Upper lobe of left lung (tissue), 6 donors: Measurements from ENCODE around the gene SIK3. TPM values are rescaled to one million over a fixed set of nuclear protein-coding genes. Genes with fewer than 3 reads are reported as not detected.

ENCODE experiments used
- ATAC-seq, 2 donors: fragments of 200-7000 bp; cut with Tn5 transposase; one replicate each; pipeline ENCODE4 v1.9.1; 2022; ENCODE audit warnings: mild to moderate bottlenecking in 2 of 2, moderate library complexity in 2 of 2; ENCODE audit not compliant: low FRiP score in 2 of 2
- DNase-seq, 2 donors: peaks; one replicate each; pipeline ENCODE4 v3.0.0-alpha.2; 2019 to 2020
- H3K27ac ChIP-seq, 4 donors: fragments of 200-600 bp; sonication (generic); one replicate each; pipeline ENCODE4 v1.5.1; 2016 to 2019
- H3K27me3 ChIP-seq, 4 donors: fragments of 200-600 bp; sonication (generic); one replicate each; pipeline ENCODE4 v1.5.1; 2017 to 2019
- H3K36me3 ChIP-seq, 4 donors: fragments of 200-600 bp; sonication (generic); one replicate each; pipeline ENCODE4 v1.5.1; 2016 to 2019
- H3K4me1 ChIP-seq, 4 donors: fragments of 200-600 bp; sonication (generic); one replicate each; pipeline ENCODE4 v1.5.1; 2018 to 2019
- H3K4me3 ChIP-seq, 4 donors: fragments of 200-600 bp; sonication (generic); one replicate each; pipeline ENCODE4 v1.5.1; 2017 to 2019; ENCODE audit warnings: mild to moderate bottlenecking in 2 of 4, moderate library complexity in 1 of 4
- H3K9me3 ChIP-seq, 4 donors: fragments of 200-600 bp; sonication (generic); one replicate each; pipeline ENCODE4 v1.5.1; 2018 to 2019
- CTCF ChIP-seq, 6 experiments: fragments of 450-650 bp in 4 of 6; fragments of 200-600 bp in 2 of 6; sonication (generic) in 2 of 6; IDR thresholded peaks; one replicate each; pipeline ENCODE4 v1.5.1; 2016 to 2019; ENCODE audit warnings: antibody characterized with exemption in 6 of 6
- EP300 ChIP-seq, 4 donors: sonication (generic); formaldehyde crosslinking; IDR thresholded peaks; one replicate each; pipeline ENCODE4 v1.5.1; 2017; ENCODE audit warnings: antibody characterized with exemption in 4 of 4, control low read depth in 2 of 4
- POLR2A ChIP-seq, 4 donors: fragments of 450-650 bp; IDR thresholded peaks; one replicate each; pipeline ENCODE4 v1.5.1; 2016 to 2017; ENCODE audit warnings: antibody characterized with exemption in 4 of 4, mild to moderate bottlenecking in 2 of 4
- POLR2AphosphoS5 ChIP-seq, 2 donors: sonication (generic); formaldehyde crosslinking; IDR thresholded peaks; one replicate each; pipeline ENCODE4 v1.5.1; 2017; ENCODE audit warnings: antibody characterized with exemption in 2 of 2
- WGBS, 2 donors: methylation state at CpG; one replicate each; pipeline ENCODE4 v1.1.5; 2017 to 2018; 5-methylcytosine and 5-hydroxymethylcytosine counted together
- small RNA-seq, 4 donors: library from RNA; depleted of rRNA; stranded (forward); fragments of <200 nt; gene quantifications; one replicate each; pipeline ENCODE3, GENCODE V24; 2016
- total RNA-seq, 6 donors: library from RNA; depleted of rRNA in 4 of 6; stranded (reverse); fragments of >200 nt in 4 of 6; gene quantifications; one replicate each; pipeline versions ENCODE4 v1.1.0 to v1.2.1, GENCODE V29; 2016 to 2021
- donor health status: DM: no; HTN: no; CAD: no; lungs with moderate emphysema.
- donor health status: DM: no; HTN: yes; CAD: no; lungs with severe emphysema.

The SIK3 gene
- total RNA-seq, 6 donors from 2014 or later: 26.9 to 115 (median 43.7) TPM

- H3K4me3 ChIP-seq: no peak overlapping the region
- ATAC-seq (no peak), DNase-seq (no peak)
- H3K27me3 ChIP-seq: no peaks in the 10 kb centered on the region
- H3K4me1 ChIP-seq: peaks cover 0 to 7% (median 3%) of the 10 kb centered on the region in 4 donors
- H3K9me3 ChIP-seq: no peaks in the 10 kb centered on the region
- TF ChIP-seq CTCF (IDR thresholded peaks at IDR 0.05): no peak
- TF ChIP-seq POLR2A (IDR thresholded peaks at IDR 0.05): no peak
- TF ChIP-seq POLR2AphosphoS5 (IDR thresholded peaks at IDR 0.05): no peak
- no peak for TF ChIP-seq EP300 (IDR thresholded peaks at IDR 0.05)
- H3K36me3 ChIP-seq: no peaks in the 10 kb centered on the region
- WGBS, 2 donors: 65 to 90% methylated on average over 1 of the region's 1 CpG
- no peak overlapping the region for H3K27ac ChIP-seq
Observed at GRCh38 chr11:116796548-116796947, 301.7 kb downstream of the SIK3 start.

GRCh38 chr11:116794851-116795250, 303.4 kb downstream of the SIK3 start:
- TF ChIP-seq EP300 (IDR thresholded peaks at IDR 0.05): no peak
- TF ChIP-seq POLR2AphosphoS5 (IDR thresholded peaks at IDR 0.05): no peak
- TF ChIP-seq CTCF (IDR thresholded peaks at IDR 0.05): no peak
- no peak for TF ChIP-seq POLR2A (IDR thresholded peaks at IDR 0.05)
- H3K27me3 ChIP-seq: no peaks in the 10 kb centered on the region
- no peaks in the 10 kb centered on the region for H3K36me3 ChIP-seq
- no peak overlapping the region for H3K27ac ChIP-seq
- ATAC-seq: no peak
- peaks cover 6 to 15% (median 11%) of the 10 kb centered on the region in 4 donors for H3K4me1 ChIP-seq
- H3K4me3 ChIP-seq: no peak overlapping the region
- DNase-seq: no peak
- 87 to 92% methylated on average over 2 of the region's 2 CpGs for WGBS, 2 donors
- H3K9me3 ChIP-seq: no peaks in the 10 kb centered on the region

GRCh38 chr11:116793772-116794097, 304.5 kb downstream of the SIK3 start:
- ATAC-seq: no peak

More at GRCh38 chr11:116793772-116794097, 304.5 kb downstream of the SIK3 start:
- Histone ChIP-seq H3K27ac (no peak overlapping the region), H3K4me1 (peaks cover 6 to 16% (median 11%) of the 10 kb centered on the region in 4 donors), H3K4me3 (no peak overlapping the region), H3K36me3 (no peaks in the 10 kb centered on the region), H3K9me3 (no peaks in the 10 kb centered on the region), H3K27me3 (no peaks in the 10 kb centered on the region)
- TF ChIP-seq CTCF (IDR thresholded peaks at IDR 0.05) (no peak), POLR2AphosphoS5 (IDR thresholded peaks at IDR 0.05) (no peak), POLR2A (IDR thresholded peaks at IDR 0.05) (no peak), EP300 (IDR thresholded peaks at IDR 0.05) (no peak)
- 96 to 100% methylated on average over 1 of the region's 1 CpG for WGBS, 2 donors
- no peak for DNase-seq

Small RNA genes lying within 50 kb of the gene (small RNA-seq; reads per million reads assigned to genes)
- gene AP000936.3: 0 reads per million in 4 donors
- gene RNY4P6: 0.77 to 4.7 (median 1.8) reads per million in 4 donors

Other genes starting within 250 kb of the SIK3 start
- gene PAFAH1B2, start 45.9 kb upstream of the SIK3 start, total RNA-seq: 100 to 1,000 TPM in 1 of 6 donors, 10 to 100 TPM in 5; 63.9 to 101 (median 81.3) TPM
- 100 to 1,000 TPM in 4 of 6 donors, 10 to 100 TPM in 2; 62.8 to 287 (median 153) TPM for gene SIDT2, start 80.3 kb upstream of the SIK3 start, total RNA-seq
- 100 to 1,000 TPM; 105 to 608 (median 334) TPM for gene TAGLN, start 100.9 kb upstream of the SIK3 start, total RNA-seq
- 100 to 1,000 TPM in 2 of 6 donors, 10 to 100 TPM in 4; 45.0 to 138 (median 63.8) TPM for gene PCSK7, start 133.6 kb upstream of the SIK3 start, total RNA-seq
- gene RNF214, start 134.2 kb upstream of the SIK3 start, total RNA-seq: 10 to 100 TPM in 4 of 6 donors, 1 to 10 TPM in 2; 9.0 to 24.1 (median 19.8) TPM
- gene BACE1-AS, start 192.9 kb upstream of the SIK3 start, total RNA-seq: 1 to 10 TPM; 3.8 to 7.4 (median 5.0) TPM
- 10 to 100 TPM; 11.1 to 37.9 (median 25.5) TPM for gene BACE1, start 217.8 kb upstream of the SIK3 start, total RNA-seq
- gene CEP164, start 229.4 kb upstream of the SIK3 start, total RNA-seq: 10 to 100 TPM; 16.1 to 73.3 (median 27.9) TPM